Upper lobe of left lung (tissue), 4 donors: ENCODE results near the gene FOXP1.

ENCODE experiments used
- POLR2A ChIP-seq, 4 donors: fragments of 450-650 bp; IDR thresholded peaks; one replicate each; pipeline ENCODE4 v1.5.1; 2016 to 2017; ENCODE audit warnings: antibody characterized with exemption in 4 of 4, mild to moderate bottlenecking in 2 of 4
- TF ChIP-seq, protein P1 (sequence below), 6 experiments: fragments of 450-650 bp in 4 of 6; fragments of 200-600 bp in 2 of 6; sonication (generic) in 2 of 6; IDR thresholded peaks; one replicate each; pipeline ENCODE4 v1.5.1; 2016 to 2019; ENCODE audit warnings: antibody characterized with exemption in 6 of 6

DNA sequence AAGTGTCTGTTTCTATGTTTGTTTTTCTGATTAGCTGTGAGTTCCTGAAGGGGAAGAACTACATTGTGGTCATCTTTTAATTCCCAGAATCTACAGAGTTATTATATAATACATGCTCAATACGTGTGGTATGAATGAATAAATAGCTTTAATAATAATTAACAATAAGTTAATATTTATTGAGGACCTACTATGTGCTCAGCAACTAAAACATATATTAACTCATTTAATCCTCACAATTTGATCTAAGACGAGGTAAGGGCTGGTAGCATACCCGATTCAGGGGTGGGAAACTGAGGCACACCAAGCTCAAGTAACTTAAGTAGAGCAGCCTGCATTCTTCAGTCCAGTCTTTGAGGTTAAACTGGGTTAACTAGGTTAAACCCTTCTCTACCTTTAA, 553.8 kb downstream of the FOXP1 start:
- TF ChIP-seq, protein P1, sequence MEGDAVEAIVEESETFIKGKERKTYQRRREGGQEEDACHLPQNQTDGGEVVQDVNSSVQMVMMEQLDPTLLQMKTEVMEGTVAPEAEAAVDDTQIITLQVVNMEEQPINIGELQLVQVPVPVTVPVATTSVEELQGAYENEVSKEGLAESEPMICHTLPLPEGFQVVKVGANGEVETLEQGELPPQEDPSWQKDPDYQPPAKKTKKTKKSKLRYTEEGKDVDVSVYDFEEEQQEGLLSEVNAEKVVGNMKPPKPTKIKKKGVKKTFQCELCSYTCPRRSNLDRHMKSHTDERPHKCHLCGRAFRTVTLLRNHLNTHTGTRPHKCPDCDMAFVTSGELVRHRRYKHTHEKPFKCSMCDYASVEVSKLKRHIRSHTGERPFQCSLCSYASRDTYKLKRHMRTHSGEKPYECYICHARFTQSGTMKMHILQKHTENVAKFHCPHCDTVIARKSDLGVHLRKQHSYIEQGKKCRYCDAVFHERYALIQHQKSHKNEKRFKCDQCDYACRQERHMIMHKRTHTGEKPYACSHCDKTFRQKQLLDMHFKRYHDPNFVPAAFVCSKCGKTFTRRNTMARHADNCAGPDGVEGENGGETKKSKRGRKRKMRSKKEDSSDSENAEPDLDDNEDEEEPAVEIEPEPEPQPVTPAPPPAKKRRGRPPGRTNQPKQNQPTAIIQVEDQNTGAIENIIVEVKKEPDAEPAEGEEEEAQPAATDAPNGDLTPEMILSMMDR (IDR thresholded peaks at IDR 0.05), result no peak
- TF ChIP-seq POLR2A (IDR thresholded peaks at IDR 0.05), result no peak
